Measurements from ENCODE around the gene MICAL2.

MICAL2 gene

GRCh38 chr11:12188548-12189317, 78.3 kb downstream of the MICAL2 start:
- DNase-seq (ENCODE audit: low read depth, low spot score) = no peak

GRCh38 chr11:12189543-12190235, 79.3 kb downstream of the MICAL2 start:
- no peak for DNase-seq (ENCODE audit: low read depth, low spot score)

- DNase-seq (ENCODE audit: low read depth, low spot score) = no peak
Measured at GRCh38 chr11:12190511-12190910, 80.1 kb downstream of the MICAL2 start.

GRCh38 chr11:12192794-12193514, 82.6 kb downstream of the MICAL2 start:
- DNase-seq (ENCODE audit: low read depth, low spot score) = no peak

- DNase-seq (ENCODE audit: low read depth, low spot score) = no peak
Measured at GRCh38 chr11:12193515-12194336, 83.3 kb downstream of the MICAL2 start.

GRCh38 chr11:12195768-12196167, 85.4 kb downstream of the MICAL2 start:
- no peak for DNase-seq (ENCODE audit: low read depth, low spot score)

GRCh38 chr11:12196308-12196707, 85.9 kb downstream of the MICAL2 start:
- DNase-seq (ENCODE audit: low read depth, low spot score) = no peak

GRCh38 chr11:12196872-12197271, 86.5 kb downstream of the MICAL2 start:
- no peak for DNase-seq (ENCODE audit: low read depth, low spot score)

GRCh38 chr11:12198251-12199222, 88.1 kb downstream of the MICAL2 start:
- DNase-seq (ENCODE audit: low read depth, low spot score) = no peak

- no peak for DNase-seq (ENCODE audit: low read depth, low spot score)
Measured at GRCh38 chr11:12199231-12199948, 89.0 kb downstream of the MICAL2 start.

GRCh38 chr11:12200279-12200990, 90.0 kb downstream of the MICAL2 start:
- no peak for DNase-seq (ENCODE audit: low read depth, low spot score)

GRCh38 chr11:12200991-12201985, 90.9 kb downstream of the MICAL2 start:
- DNase-seq (ENCODE audit: low read depth, low spot score) = peak; percentile 82

GRCh38 chr11:12202661-12203310, 92.4 kb downstream of the MICAL2 start:
- DNase-seq (ENCODE audit: low read depth, low spot score) = no peak

- no peak for DNase-seq (ENCODE audit: low read depth, low spot score)
Measured at GRCh38 chr11:12204506-12204905, 94.1 kb downstream of the MICAL2 start.

- DNase-seq (ENCODE audit: low read depth, low spot score) = no peak
Measured at GRCh38 chr11:12205330-12205729, 94.9 kb downstream of the MICAL2 start.

- DNase-seq (ENCODE audit: low read depth, low spot score) = no peak
Measured at GRCh38 chr11:12206529-12206928, 96.1 kb downstream of the MICAL2 start.

- DNase-seq (ENCODE audit: low read depth, low spot score) = no peak
Measured at GRCh38 chr11:12207384-12208150, 97.2 kb downstream of the MICAL2 start.

Measured in ELF-1 (cell line).